Measurements from ENCODE around the gene PICALM.

DNA sequence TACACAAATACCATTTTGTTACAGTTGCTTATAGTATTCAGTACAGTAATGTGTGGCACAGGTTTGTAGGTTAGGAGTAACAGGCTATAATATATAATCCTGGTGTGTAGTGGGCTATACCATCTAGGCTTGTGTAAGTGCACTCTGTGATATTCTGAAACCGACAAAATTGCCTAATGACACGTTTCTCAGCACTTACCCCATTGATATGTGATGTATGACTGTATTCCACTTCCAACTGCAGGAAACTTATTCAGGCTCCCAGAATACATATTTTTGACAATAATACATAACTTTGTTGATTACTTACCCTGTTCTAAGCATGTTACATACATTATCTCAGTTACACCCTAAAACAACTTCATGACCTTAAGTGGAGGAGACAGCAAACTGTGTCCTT is 5.1 kb upstream of the PICALM start:
- TF ChIP-seq GATA2 (IDR thresholded peaks at IDR 0.05; ENCODE audit: low read depth, low read length) (no peak), GATA3 (IDR thresholded peaks at IDR 0.05; ENCODE audit: low read depth, low read length) (no peak)

Measured in SH-SY5Y (cell line).